OCI-M2 (cell line): ENCODE measurements around the gene CHCHD6.

Experiments used
- DNase-seq: peaks from one replicate; lab custom pipeline; 2025; ENCODE audit not compliant: unreplicated experiment; lab: John Stamatoyannopoulos, UW

Gene CHCHD6, protein sequence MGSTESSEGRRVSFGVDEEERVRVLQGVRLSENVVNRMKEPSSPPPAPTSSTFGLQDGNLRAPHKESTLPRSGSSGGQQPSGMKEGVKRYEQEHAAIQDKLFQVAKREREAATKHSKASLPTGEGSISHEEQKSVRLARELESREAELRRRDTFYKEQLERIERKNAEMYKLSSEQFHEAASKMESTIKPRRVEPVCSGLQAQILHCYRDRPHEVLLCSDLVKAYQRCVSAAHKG

GRCh38 chr3:126703512-126704493, at the start of gene CHCHD6:
Gene CHCHD6 (plus strand): TSS chr3:126704240. CDS start chr3:126704313, 73 bp downstream.
- DNase-seq: peak; percentile 76

DNA sequence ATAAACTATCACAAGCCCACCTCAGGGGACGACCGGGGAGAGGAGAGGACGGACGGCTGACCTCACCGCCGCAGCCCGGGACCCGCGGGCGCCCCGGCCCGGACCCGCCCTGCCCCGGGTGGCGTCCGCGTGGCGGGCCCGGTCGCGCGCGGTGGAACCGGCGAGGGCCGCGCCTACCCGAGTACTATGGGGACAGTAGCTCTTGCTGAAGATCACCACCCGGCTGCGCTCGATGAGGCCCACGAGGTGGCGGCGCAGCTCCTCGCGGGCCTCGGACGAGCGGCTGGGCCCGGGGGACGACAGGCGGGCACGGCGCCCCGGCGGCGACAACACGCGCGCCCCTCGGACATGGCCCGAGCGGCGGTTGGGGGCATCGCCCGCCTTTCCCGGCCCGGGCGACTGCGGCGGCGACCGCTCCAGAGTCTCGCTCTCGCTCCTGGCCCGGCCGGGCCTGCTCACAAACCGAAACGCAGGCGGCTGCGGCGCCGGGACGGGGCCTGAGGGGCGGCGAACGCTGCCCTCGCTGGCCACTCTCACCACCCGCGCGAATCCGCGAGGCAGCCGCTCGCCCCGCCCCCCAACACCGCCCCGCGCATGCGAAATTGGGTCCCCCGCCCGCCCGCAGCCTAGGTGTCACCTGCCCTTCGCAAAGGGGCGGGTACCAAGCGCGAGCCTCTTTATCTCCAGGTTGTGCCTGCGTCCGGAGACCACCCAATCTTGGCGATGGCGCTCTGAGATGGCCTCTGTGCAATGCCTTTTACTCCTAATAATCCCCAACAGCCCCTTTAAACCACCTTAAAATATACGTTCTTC, 49.3 kb upstream of the CHCHD6 start, which contains the start of gene TXNRD3:
TXNRD3 (minus strand) TSS at position 554 of the 813 bp plus-strand sequence.
- DNase-seq: no peak

DNA sequence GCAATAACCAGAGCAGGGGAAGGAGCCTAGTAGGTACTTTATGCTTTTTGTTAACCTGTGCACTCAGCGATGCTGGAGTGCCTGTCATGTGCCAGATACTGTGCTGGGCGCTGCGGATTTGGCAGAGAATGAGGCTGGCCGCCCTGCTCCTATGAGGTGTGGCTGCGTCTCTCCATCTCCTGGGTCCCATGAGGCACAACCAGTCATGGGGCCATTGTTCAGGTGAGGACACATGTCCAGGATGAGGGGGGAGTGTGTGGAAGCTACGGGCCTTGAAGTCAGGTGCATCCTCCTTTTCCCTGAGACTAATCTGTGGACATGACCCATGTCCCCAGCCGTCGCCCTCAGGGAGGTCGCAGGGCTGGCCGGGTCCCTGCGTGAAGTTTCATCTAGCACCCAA, 48.2 kb upstream of the CHCHD6 start:
- DNase-seq: no peak

DNA sequence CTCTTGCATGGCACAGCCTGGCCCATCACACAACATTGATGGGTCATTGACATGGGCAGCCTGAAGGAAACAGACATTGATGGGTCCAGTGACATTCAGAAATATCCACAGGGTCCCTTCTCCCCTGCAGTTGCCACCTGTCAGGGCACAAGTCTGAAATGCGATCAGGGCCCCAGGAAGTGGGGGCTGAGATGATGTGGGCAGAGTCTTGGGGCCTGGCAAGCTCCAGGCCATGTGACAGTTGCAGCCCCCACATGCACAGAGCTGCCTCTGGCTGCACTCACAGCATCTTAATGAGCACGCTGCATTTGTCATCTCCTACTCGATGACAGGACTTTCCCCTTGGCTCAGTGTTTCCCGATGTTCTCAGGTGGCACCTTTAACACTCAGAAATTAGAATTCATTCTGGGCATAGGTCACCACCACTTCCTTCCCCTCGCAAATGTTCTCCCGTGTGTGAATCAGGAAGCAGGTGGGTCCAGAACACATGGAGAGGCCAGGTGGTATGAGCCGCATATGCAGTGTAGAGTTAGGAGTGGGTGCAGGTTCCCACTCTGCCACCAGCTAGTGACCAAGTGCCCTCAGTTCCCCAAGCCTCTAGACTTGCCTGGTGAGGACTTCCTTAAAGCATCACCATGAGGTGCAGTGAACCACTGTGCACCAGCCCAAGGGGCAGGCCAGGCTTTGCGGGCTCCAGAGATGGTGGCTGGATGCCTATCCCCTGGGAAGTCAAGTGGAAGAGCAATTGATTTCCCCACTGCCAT, 47.5 kb upstream of the CHCHD6 start:
- DNase-seq: no peak

- DNase-seq: no peak
Observed at GRCh38 chr3:126657901-126658300, 46.1 kb upstream of the CHCHD6 start.

- no peak for DNase-seq
Observed at GRCh38 chr3:126658584-126658983, 45.5 kb upstream of the CHCHD6 start.

DNA sequence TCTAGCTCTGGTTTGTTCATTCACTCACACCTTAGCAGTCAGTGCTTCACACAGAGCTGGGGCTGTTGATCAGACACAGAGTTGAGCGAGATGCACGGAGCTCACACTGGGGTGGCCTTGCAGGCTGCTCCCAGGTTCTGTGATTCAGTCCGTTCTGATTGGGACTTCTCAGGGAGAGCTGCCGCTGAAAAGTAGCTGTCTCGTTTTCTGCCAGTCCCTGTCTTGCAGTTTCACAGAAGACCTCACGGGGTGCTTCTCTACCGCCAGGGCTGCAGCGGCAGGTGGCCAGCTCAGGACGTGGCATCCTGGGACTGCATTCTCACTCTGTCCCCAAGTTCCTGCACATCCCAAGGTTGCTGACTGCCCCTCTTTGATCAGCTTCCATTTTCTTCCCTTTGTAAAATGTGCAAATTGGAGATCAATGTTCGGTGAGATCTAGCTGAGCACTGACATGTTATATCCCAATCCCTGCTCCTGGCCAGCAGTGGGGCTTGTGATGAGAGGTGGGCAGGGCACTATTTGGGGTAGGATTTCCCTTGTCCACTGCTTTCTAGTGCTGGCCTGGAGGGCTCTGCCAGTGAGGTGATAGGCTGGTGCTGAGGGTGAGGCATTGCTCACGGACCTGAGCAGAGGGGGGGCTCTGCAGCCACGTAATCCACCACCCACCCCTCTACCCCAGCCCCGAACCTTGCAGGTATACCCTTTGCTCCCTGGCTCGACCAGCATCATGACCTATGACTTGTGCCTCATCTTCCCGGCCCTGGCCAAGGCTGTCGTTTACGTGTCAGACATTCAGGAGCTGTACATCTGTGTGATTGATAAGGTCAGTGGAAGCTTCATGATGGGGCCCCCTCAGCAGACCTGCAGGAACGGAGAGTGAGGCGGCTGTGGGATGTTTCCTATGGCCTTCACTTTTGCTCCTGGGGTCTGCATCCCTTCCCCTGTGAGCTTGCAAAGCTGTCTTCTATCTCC, 43.8 kb upstream of the CHCHD6 start:
- no peak for DNase-seq

DNA sequence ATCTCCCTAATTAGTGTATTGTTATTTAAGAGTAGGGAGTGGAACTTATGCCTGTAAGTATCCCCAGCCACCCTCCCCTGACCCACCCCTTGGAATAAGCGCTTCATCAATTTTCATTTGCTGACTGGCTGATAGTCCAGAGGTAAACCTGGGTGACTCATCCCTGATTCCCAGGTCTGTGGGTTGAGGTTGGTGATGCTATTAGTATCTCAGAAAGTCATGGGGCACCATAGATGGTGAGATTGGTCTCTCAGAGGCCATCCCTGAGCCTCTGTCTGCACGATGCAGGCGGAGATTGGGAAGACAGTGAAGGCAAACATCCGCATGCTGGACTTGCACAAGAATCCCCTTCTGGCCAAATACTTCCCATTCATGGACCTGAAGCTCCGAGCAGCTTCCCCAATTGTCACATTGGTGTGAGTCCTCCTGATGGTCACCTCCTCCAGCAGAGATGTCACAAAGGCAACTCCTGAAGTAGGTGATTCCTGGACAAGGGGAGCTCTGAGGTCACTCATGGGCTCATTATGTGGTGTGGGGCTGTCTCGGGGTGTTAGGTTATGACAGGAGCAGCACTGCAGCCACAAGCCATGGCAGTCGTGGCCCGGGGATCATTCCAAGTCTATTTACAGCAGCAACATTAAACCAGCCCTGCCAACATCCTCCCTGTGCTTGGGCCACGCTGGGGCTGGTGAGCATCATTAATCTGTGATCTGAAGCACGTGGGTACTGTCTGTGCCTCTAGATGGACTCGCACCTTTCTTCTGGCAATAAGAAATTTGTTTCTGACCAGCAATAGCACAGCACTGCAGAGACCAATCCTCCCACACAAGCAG, 42.3 kb upstream of the CHCHD6 start:
- no peak for DNase-seq

GRCh38 chr3:126663257-126663656, 40.8 kb upstream of the CHCHD6 start:
- no peak for DNase-seq

DNA sequence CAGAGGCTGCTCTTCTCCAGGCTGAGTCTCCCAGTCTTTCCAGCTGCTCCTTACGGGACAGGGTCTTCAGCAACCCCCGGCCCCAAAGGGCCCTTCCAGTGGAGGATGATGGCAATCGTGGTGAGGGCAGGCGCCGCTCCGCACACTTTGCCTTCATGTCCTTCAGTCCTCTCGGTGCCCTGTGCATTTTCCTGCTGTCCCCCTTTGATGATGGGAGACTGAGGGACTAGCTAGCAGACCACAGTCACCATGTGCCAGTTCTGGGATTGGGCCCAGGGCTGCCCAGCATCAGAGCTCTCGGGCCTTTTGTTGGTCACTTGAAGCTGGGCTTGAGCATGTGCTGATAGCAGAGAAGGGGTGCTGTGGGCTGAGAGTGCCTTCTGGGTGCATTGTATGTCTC, 40.3 kb upstream of the CHCHD6 start:
- DNase-seq: no peak

- no peak for DNase-seq
Observed at GRCh38 chr3:126664591-126665214, 39.3 kb upstream of the CHCHD6 start.

GRCh38 chr3:126665221-126665936, 38.7 kb upstream of the CHCHD6 start:
- DNase-seq: no peak

GRCh38 chr3:126665959-126666657, 37.9 kb upstream of the CHCHD6 start:
- DNase-seq: no peak

- DNase-seq: no peak
Observed at GRCh38 chr3:126666658-126667528, 37.1 kb upstream of the CHCHD6 start.

DNA sequence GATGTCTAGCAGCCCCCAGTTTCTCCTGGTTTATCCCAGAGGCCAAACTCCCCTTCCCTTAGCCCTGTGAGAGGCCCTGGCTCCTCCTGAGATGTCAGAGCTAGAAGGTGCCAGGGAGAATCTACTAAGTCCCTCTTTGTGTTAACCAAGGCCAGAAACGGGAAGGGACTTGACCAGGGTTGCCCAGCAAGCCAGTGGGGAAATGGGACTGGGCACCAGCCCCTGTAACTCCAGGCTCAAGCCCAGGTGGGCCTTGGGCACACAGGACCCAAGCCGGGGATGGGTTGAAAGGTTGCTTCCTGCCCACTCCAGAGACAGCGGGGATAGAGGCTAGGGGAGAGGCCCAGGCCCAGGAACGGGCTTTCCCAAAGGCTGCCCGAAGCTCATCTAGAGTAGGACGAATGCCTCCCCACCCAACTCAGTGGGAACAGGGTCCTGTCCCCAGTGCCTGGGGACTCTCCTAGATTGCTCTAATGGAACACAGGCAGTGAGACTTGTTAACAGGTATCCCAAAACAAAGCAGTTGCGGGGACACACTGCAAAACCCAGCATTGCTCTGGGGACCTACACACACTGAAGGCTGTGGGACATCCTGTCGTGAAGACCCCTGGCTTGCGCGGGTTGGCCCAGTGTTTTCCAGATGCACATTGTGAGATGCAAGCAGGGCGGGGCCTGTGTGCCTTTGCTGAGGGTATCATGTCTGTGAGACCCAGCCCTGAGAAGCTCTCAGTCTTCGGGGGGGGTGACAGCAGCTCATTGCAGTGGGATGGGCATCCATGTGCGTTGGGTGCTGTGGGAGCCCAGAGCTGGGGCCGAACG, 36.2 kb upstream of the CHCHD6 start:
- DNase-seq: no peak
